CD14-positive monocyte (primary cell): Measurements from ENCODE around the gene NCOA4. TPM values are rescaled to one million over a fixed set of nuclear protein-coding genes. Genes with fewer than 3 reads are reported as not detected.
A peak's percentile ranks its signal among the peaks of the same experiment; 100 is the strongest.

Source experiments
- DNase-seq, 3 donors: peaks; one replicate each; pipeline ENCODE4 v3.0.0-alpha.2; 2011 to 2022
- H2AFZ ChIP-seq: 2 replicates; pipeline ENCODE4 v1.6.0; 2012; ENCODE audit warnings: mild to moderate bottlenecking, low read depth, low read length, inconsistent platforms; ENCODE audit not compliant: insufficient read depth, poor library complexity, severe bottlenecking
- H3K27ac ChIP-seq, 2 donors: 1 replicate in 1 of 2; 2 replicates in 1 of 2; pipeline ENCODE4 v1.5.1; 2012 to 2013; ENCODE audit warnings: low read length in 2 of 2, control low read depth in 1 of 2, inconsistent platforms in 1 of 2, low read depth in 1 of 2, mild to moderate bottlenecking in 1 of 2
- H3K27me3 ChIP-seq, 2 donors: one replicate each; pipeline versions ENCODE4 v1.6.0 to v1.6.1; 2011 to 2013; ENCODE audit warnings: low read length in 2 of 2; ENCODE audit not compliant: control insufficient read depth in 2 of 2, insufficient read depth in 2 of 2
- H3K36me3 ChIP-seq, 2 donors: replicated peaks in 1 of 2; 1 replicate in 1 of 2; 2 replicates in 1 of 2; pipeline versions ENCODE4 v1.5.1 to v1.6.1; 2012 to 2013; ENCODE audit warnings: low read length in 2 of 2, control low read depth in 1 of 2, inconsistent platforms in 1 of 2, mild to moderate bottlenecking in 1 of 2; ENCODE audit not compliant: insufficient read depth in 2 of 2, control insufficient read depth in 1 of 2
- H3K4me1 ChIP-seq, 2 donors: 1 replicate in 1 of 2; 2 replicates in 1 of 2; pipeline versions ENCODE4 v1.5.1 to v1.6.1; 2012 to 2013; ENCODE audit warnings: low read length in 2 of 2, control low read depth in 1 of 2, inconsistent platforms in 1 of 2, mild to moderate bottlenecking in 1 of 2, moderate library complexity in 1 of 2; ENCODE audit not compliant: insufficient read depth in 2 of 2, control insufficient read depth in 1 of 2
- H3K4me2 ChIP-seq: replicated peaks from 2 replicates; pipeline ENCODE3; 2012; ENCODE audit warnings: low read length, moderate library complexity, mild to moderate bottlenecking; ENCODE audit not compliant: poor library complexity, severe bottlenecking; ENCODE audit errors: extremely low read depth
- H3K4me3 ChIP-seq, 3 experiments: fragments of 200-600 bp in 1 of 3; sonication (generic) in 1 of 3; replicated peaks in 1 of 3; 1 replicate in 2 of 3; 2 replicates in 1 of 3; pipeline ENCODE4 v1.5.1; 2011 to 2013; ENCODE audit warnings: low read length in 3 of 3, mild to moderate bottlenecking in 3 of 3, control low read depth in 2 of 3, low read depth in 2 of 3, inconsistent platforms in 1 of 3, moderate library complexity in 1 of 3
- H3K79me2 ChIP-seq: 2 replicates; pipeline ENCODE4 v1.6.0; 2012; ENCODE audit warnings: mild to moderate bottlenecking, control low read depth, inconsistent platforms, low read length, moderate library complexity; ENCODE audit not compliant: insufficient read depth
- H3K9ac ChIP-seq: 2 replicates; pipeline ENCODE4 v1.6.0; 2017; ENCODE audit warnings: low read length, mild to moderate bottlenecking; ENCODE audit not compliant: insufficient read depth, poor library complexity, severe bottlenecking
- H3K9me3 ChIP-seq, 2 donors: replicated peaks in 1 of 2; 1 replicate in 1 of 2; 2 replicates in 1 of 2; pipeline versions ENCODE4 v1.5.1 to v1.6.1; 2012 to 2013; ENCODE audit warnings: low read length in 2 of 2, control low read depth in 1 of 2; ENCODE audit not compliant: control insufficient read depth in 1 of 2, insufficient read depth in 1 of 2
- H4K20me1 ChIP-seq: 2 replicates; pipeline ENCODE4 v1.6.0; 2012; ENCODE audit warnings: mild to moderate bottlenecking, low read length, control low read depth, moderate library complexity; ENCODE audit not compliant: insufficient read depth
- H3K27ac Mint-ChIP-seq, 7 donors: one replicate each; pipeline ENCODE4 v1.8.0; 2020; ENCODE audit warnings: mild to moderate bottlenecking in 7 of 7, mixed read lengths in 7 of 7, moderate library complexity in 6 of 7, inconsistent platforms in 2 of 7
- H3K27me3 Mint-ChIP-seq, 3 donors: one replicate each; pipeline ENCODE4 v1.8.0; 2021 to 2022; ENCODE audit warnings: low read depth in 3 of 3, mild to moderate bottlenecking in 3 of 3, mixed read lengths in 3 of 3, moderate library complexity in 3 of 3, inconsistent platforms in 1 of 3
- H3K36me3 Mint-ChIP-seq, 2 donors: one replicate each; pipeline ENCODE4 v1.8.0; 2020; ENCODE audit warnings: mixed read lengths in 2 of 2, inconsistent platforms in 1 of 2, mild to moderate bottlenecking in 1 of 2
- H3K4me1 Mint-ChIP-seq: one replicate; pipeline ENCODE4 v1.8.0; 2020; ENCODE audit warnings: mild to moderate bottlenecking, mixed read lengths
- H3K4me3 Mint-ChIP-seq, 2 donors: one replicate each; pipeline ENCODE4 v1.8.0; 2020; ENCODE audit warnings: mild to moderate bottlenecking in 2 of 2, mixed read lengths in 2 of 2, moderate library complexity in 1 of 2
- H3K9me3 Mint-ChIP-seq, 7 donors: one replicate each; pipeline ENCODE4 v1.8.0; 2020 to 2022; ENCODE audit warnings: mixed read lengths in 7 of 7, mild to moderate bottlenecking in 6 of 7, moderate library complexity in 6 of 7, inconsistent platforms in 2 of 7
- WGBS: methylation state at CpG from one replicate; pipeline ENCODE4 v1.1.5; 2013; ENCODE audit warnings: missing lambda C conversion rate; ENCODE audit not compliant: insufficient coverage; 5-methylcytosine and 5-hydroxymethylcytosine counted together
- intact Hi-C, 2 donors: fragments of 100-400 bp; cut with micrococcal nuclease; formaldehyde crosslinking; loops; one replicate each; pipeline versions ENCODE4 v1.15.0 to v1.15.1; 2023
- polyA plus RNA-seq, 3 donors: library from polyadenylated mRNA; depleted of rRNA in 1 of 3; unstranded in 2 of 3; stranded (reverse) in 1 of 3; fragments of 300-500 nt in 2 of 3; fragments of >200 nt in 1 of 3; fragmentation: Illumina TruSeq in 2 of 3; gene quantifications; 1 replicate in 2 of 3; 2 replicates in 1 of 3; pipeline ENCODE4 v1.2.3, GENCODE V29; 2012 to 2021
- TF ChIP-seq, protein P1 (sequence below): fragments of 200-600 bp; IDR thresholded peaks from one replicate; pipeline ENCODE4 v1.8.0; 2022; ENCODE audit warnings: antibody characterized with exemption, mild to moderate bottlenecking

Gene NCOA4
- polyA plus RNA-seq, 3 donors, result 161 to 853 (median 784) TPM

DNA sequence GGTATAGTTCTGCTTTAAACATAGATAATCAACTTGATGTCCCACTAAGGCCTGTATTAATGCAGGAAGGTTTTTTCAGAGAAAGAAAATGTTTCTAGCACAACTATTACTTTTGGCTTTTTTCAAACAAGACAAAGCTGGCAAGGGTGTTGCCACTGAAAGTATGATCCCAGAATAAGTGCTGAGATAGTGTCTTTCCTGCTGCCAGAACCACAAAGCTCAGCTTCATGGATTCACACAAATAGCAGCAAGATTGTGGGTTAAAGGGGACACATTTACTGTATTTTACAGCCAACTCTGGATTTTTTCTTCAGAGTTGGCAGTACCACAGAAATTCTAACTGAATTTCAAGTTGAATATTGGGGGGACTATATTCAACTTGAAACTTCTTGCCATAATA, 4.3 kb downstream of the NCOA4 start:
- H3K4me2 ChIP-seq, result no peak overlapping the region
- peak overlapping the region in 1 of 2 donors; percentile 93 for H3K27ac ChIP-seq
- peaks cover 57 to 84% of the 10 kb centered on the region in 2 donors for H3K4me1 ChIP-seq

DNA sequence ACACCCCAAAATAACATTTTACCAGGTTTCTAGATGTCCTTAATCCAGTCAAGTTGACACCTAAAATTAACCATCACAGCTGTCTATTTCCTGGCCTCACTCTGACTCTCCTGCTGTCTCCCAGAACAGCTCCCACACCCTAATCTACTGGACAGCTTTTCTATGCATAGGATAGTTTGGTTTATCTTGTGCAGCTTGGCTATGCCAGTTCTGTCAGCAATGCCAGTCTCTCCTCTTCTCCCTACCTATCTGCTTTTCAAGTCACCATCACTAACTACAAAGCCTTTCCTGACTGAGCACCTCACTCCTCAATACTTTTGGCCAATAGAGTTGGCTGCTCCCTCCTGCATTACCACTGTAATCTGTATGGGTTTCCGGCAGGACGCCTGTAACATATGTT, 5.0 kb downstream of the NCOA4 start:
- H2AFZ ChIP-seq, result no peak overlapping the region
- H3K27ac Mint-ChIP-seq, result peak overlapping the region; percentile 6 to 77 (median 69)
- H3K9me3 ChIP-seq, result no peaks in the 10 kb centered on the region
- peaks cover 57 to 83% of the 10 kb centered on the region in 2 donors for H3K4me1 ChIP-seq
- H3K79me2 ChIP-seq, result peaks cover 100% of the 10 kb centered on the region
- no peaks in the 10 kb centered on the region for H3K27me3 ChIP-seq
- peaks cover 0 to 1% (median 0%) of the 10 kb centered on the region in 7 donors for H3K9me3 Mint-ChIP-seq
- H3K4me1 Mint-ChIP-seq, result peaks cover 69% of the 10 kb centered on the region
- DNase-seq, result no peak
- no peak overlapping the region for H3K4me3 Mint-ChIP-seq
- H3K27ac ChIP-seq, result peak overlapping the region in 1 of 2 donors; percentile 93
- no peak overlapping the region for H3K4me3 ChIP-seq
- H4K20me1 ChIP-seq, result peaks cover 70% of the 10 kb centered on the region
- no CpG with 5 or more reads among the region's 2 CpGs for WGBS
- H3K9ac ChIP-seq, result no peak overlapping the region
- H3K36me3 Mint-ChIP-seq, result peaks cover 12 to 28% of the 10 kb centered on the region in 2 donors
- intact Hi-C loops, result loop anchor here in 1 of 2 donors (10.0 kb wide), 1 partner anchor 1061 kb away; no protein-coding TSS in a partner anchor
- TF ChIP-seq, protein P1, sequence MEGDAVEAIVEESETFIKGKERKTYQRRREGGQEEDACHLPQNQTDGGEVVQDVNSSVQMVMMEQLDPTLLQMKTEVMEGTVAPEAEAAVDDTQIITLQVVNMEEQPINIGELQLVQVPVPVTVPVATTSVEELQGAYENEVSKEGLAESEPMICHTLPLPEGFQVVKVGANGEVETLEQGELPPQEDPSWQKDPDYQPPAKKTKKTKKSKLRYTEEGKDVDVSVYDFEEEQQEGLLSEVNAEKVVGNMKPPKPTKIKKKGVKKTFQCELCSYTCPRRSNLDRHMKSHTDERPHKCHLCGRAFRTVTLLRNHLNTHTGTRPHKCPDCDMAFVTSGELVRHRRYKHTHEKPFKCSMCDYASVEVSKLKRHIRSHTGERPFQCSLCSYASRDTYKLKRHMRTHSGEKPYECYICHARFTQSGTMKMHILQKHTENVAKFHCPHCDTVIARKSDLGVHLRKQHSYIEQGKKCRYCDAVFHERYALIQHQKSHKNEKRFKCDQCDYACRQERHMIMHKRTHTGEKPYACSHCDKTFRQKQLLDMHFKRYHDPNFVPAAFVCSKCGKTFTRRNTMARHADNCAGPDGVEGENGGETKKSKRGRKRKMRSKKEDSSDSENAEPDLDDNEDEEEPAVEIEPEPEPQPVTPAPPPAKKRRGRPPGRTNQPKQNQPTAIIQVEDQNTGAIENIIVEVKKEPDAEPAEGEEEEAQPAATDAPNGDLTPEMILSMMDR, result no peak
- no peak overlapping the region for H3K4me2 ChIP-seq
- H3K27me3 Mint-ChIP-seq, result no peaks in the 10 kb centered on the region
- peaks cover 0 to 27% of the 10 kb centered on the region in 2 donors for H3K36me3 ChIP-seq

More for the DNA sequence above, 4.3 kb downstream of the NCOA4 start:
- H3K9me3 Mint-ChIP-seq, result peaks cover 0 to 1% (median 0%) of the 10 kb centered on the region in 7 donors
- Histone ChIP-seq H3K4me3 (no peak overlapping the region), H3K27me3 (no peaks in the 10 kb centered on the region), H3K79me2 (peaks cover 93% of the 10 kb centered on the region), H4K20me1 (peaks cover 70% of the 10 kb centered on the region), H3K9ac (no peak overlapping the region), H3K9me3 (no peaks in the 10 kb centered on the region), H2AFZ (no peak overlapping the region), H3K36me3 (peaks cover 0 to 27% of the 10 kb centered on the region in 2 donors)
- TF ChIP-seq, protein P1, result no peak
- peaks cover 69% of the 10 kb centered on the region for H3K4me1 Mint-ChIP-seq
- intact Hi-C loops, result loop anchor here in 1 of 2 donors (10.0 kb wide), 1 partner anchor 1061 kb away; no protein-coding TSS in a partner anchor
- no peak for DNase-seq
- no peaks in the 10 kb centered on the region for H3K27me3 Mint-ChIP-seq
- peak overlapping the region in 1 of 7 donors; percentile 6 for H3K27ac Mint-ChIP-seq
- no peak overlapping the region for H3K4me3 Mint-ChIP-seq
- H3K36me3 Mint-ChIP-seq, result peaks cover 11 to 27% of the 10 kb centered on the region in 2 donors
